GM19238 (cell line): ENCODE results near the gene ARHGEF28.

Experiments used
- DNase-seq: peaks from one replicate; pipeline ENCODE4 v3.0.0; 2011; ENCODE audit warnings: low spot score; ENCODE audit not compliant: insufficient read length

Gene ARHGEF28

GRCh38 chr5:73619606-73620333 lies 6.2 kb upstream of the ARHGEF28 start:
- no peak for DNase-seq

GRCh38 chr5:73620334-73620687 lies 5.7 kb upstream of the ARHGEF28 start:
- no peak for DNase-seq

- no peak for DNase-seq
Observed at GRCh38 chr5:73623060-73623459, 2.9 kb upstream of the ARHGEF28 start.

- DNase-seq, result no peak
Observed at GRCh38 chr5:73623901-73624404, 2.0 kb upstream of the ARHGEF28 start.

- no peak for DNase-seq
Observed at GRCh38 chr5:73624888-73625287, 1.1 kb upstream of the ARHGEF28 start.

GRCh38 chr5:73625372-73625943 lies 538 bp upstream of the ARHGEF28 start:
- DNase-seq, result no peak

- no peak for DNase-seq
Observed at GRCh38 chr5:73626814-73627313, 868 bp downstream of the ARHGEF28 start.

GRCh38 chr5:73629456-73629855 lies 3.5 kb downstream of the ARHGEF28 start:
- no peak for DNase-seq

- DNase-seq, result no peak
Observed at GRCh38 chr5:73630765-73631164, 4.8 kb downstream of the ARHGEF28 start.

GRCh38 chr5:73631500-73631899 lies 5.5 kb downstream of the ARHGEF28 start:
- DNase-seq, result no peak

GRCh38 chr5:73633060-73633459 lies 7.1 kb downstream of the ARHGEF28 start:
- DNase-seq, result no peak

- DNase-seq, result no peak
Observed at GRCh38 chr5:73636408-73636807, 10.4 kb downstream of the ARHGEF28 start.

- DNase-seq, result no peak
Observed at GRCh38 chr5:73637565-73637964, 11.6 kb downstream of the ARHGEF28 start.

- DNase-seq, result no peak
Observed at GRCh38 chr5:73638344-73639095, 12.5 kb downstream of the ARHGEF28 start.

GRCh38 chr5:73640861-73641320 lies 14.9 kb downstream of the ARHGEF28 start:
- no peak for DNase-seq

- DNase-seq, result no peak
Observed at GRCh38 chr5:73641811-73642210, 15.8 kb downstream of the ARHGEF28 start.

- no peak for DNase-seq
Observed at GRCh38 chr5:73642344-73642743, 16.3 kb downstream of the ARHGEF28 start.

GRCh38 chr5:73644385-73644963 lies 18.5 kb downstream of the ARHGEF28 start:
- DNase-seq, result no peak

GRCh38 chr5:73647721-73648120 lies 21.7 kb downstream of the ARHGEF28 start:
- no peak for DNase-seq

GRCh38 chr5:73648515-73648914 lies 22.5 kb downstream of the ARHGEF28 start:
- no peak for DNase-seq

GRCh38 chr5:73649926-73650325 lies 23.9 kb downstream of the ARHGEF28 start:
- no peak for DNase-seq

GRCh38 chr5:73652391-73652790 lies 26.4 kb downstream of the ARHGEF28 start:
- no peak for DNase-seq
